Hepatocyte (in vitro differentiated cells): ENCODE measurements around the gene TBL1Y. TPM values are rescaled to one million over a fixed set of nuclear protein-coding genes. Genes with fewer than 3 reads are reported as not detected.

ENCODE experiments used
- DNase-seq: peaks from one replicate; pipeline ENCODE4 v3.0.0-alpha.2; 2016; ENCODE audit warnings: low spot score
- H2AFZ ChIP-seq: fragments of 200-600 bp; sonication (generic); 2 replicates; pipeline ENCODE4 v1.6.0; 2016; ENCODE audit warnings: antibody characterized with exemption, mild to moderate bottlenecking
- H3K27ac ChIP-seq: fragments of 200-600 bp; sonication (generic); 2 replicates; pipeline ENCODE4 v1.5.1; 2016; ENCODE audit warnings: mild to moderate bottlenecking
- H3K27me3 ChIP-seq: fragments of 200-600 bp; sonication (generic); 2 replicates; pipeline ENCODE4 v1.6.1; 2016
- H3K36me3 ChIP-seq: fragments of 200-600 bp; sonication (generic); replicated peaks from 2 replicates; pipeline ENCODE4 v1.5.1; 2016; ENCODE audit warnings: low read depth; ENCODE audit not compliant: insufficient read depth
- H3K4me1 ChIP-seq: fragments of 200-600 bp; sonication (generic); 2 replicates; pipeline ENCODE4 v1.5.1; 2016; ENCODE audit warnings: mild to moderate bottlenecking, moderate library complexity; ENCODE audit not compliant: insufficient read depth
- H3K4me2 ChIP-seq: fragments of 200-600 bp; sonication (generic); 2 replicates; pipeline ENCODE4 v1.6.0; 2016
- H3K4me3 ChIP-seq: fragments of 200-600 bp; sonication (generic); 2 replicates; pipeline ENCODE4 v1.5.1; 2016; ENCODE audit warnings: mild to moderate bottlenecking
- H3K79me2 ChIP-seq: fragments of 200-600 bp; sonication (generic); 2 replicates; pipeline ENCODE4 v1.6.0; 2017; ENCODE audit warnings: mild to moderate bottlenecking
- H3K9me2 ChIP-seq: fragments of 200-600 bp; sonication (generic); replicated peaks from 2 replicates; pipeline ENCODE4 v1.6.0; 2017; ENCODE audit warnings: mild to moderate bottlenecking; ENCODE audit not compliant: insufficient read depth
- H3K9me3 ChIP-seq: fragments of 200-600 bp; sonication (generic); 2 replicates; pipeline ENCODE4 v1.5.1; 2016; ENCODE audit warnings: low read depth, mild to moderate bottlenecking
- H4K20me1 ChIP-seq: fragments of 200-600 bp; sonication (generic); 2 replicates; pipeline ENCODE4 v1.6.0; 2016; ENCODE audit warnings: mild to moderate bottlenecking; ENCODE audit not compliant: insufficient read depth, poor library complexity, severe bottlenecking
- EZH2 ChIP-seq: fragments of 200-600 bp; sonication (generic); IDR thresholded peaks from 2 replicates; pipeline ENCODE4 v1.6.1; 2016; ENCODE audit warnings: antibody characterized with exemption, mild to moderate bottlenecking, borderline replicate concordance
- EZH2phosphoT487 ChIP-seq: fragments of 200-600 bp; sonication (generic); IDR thresholded peaks from one replicate; pipeline ENCODE4 v1.6.1; 2018; ENCODE audit warnings: antibody characterized with exemption, mild to moderate bottlenecking, low read depth, moderate library complexity; ENCODE audit not compliant: unreplicated experiment, severe bottlenecking
- WGBS: methylation state at CpG from one replicate; pipeline ENCODE4 v1.1.6; 2016; ENCODE audit warnings: low lambda C conversion rate; ENCODE audit errors: missing lambda C conversion rate; 5-methylcytosine and 5-hydroxymethylcytosine counted together
- polyA plus RNA-seq: library from polyadenylated mRNA; unstranded; fragments of >200 nt; fragmentation: Nextera tagmentation; extraction: Ambion mirVana; gene quantifications from 2 replicates; pipeline ENCODE4 v1.2.1, GENCODE V29; 2016
- total RNA-seq: library from RNA; depleted of rRNA; stranded (reverse); fragments of >200 nt; gene quantifications from 2 replicates; pipeline ENCODE4 v1.2.3, GENCODE V29; 2014
- TF ChIP-seq, protein P1 (sequence below): fragments of 200-600 bp; sonication (generic); IDR thresholded peaks from 2 replicates; pipeline ENCODE4 v1.5.1; 2016; ENCODE audit warnings: antibody characterized with exemption, mild to moderate bottlenecking; ENCODE audit not compliant: poor library complexity

The TBL1Y gene
- total and polyA plus RNA-seq, 2 experiments from 2014 or later: not detected

DNA sequence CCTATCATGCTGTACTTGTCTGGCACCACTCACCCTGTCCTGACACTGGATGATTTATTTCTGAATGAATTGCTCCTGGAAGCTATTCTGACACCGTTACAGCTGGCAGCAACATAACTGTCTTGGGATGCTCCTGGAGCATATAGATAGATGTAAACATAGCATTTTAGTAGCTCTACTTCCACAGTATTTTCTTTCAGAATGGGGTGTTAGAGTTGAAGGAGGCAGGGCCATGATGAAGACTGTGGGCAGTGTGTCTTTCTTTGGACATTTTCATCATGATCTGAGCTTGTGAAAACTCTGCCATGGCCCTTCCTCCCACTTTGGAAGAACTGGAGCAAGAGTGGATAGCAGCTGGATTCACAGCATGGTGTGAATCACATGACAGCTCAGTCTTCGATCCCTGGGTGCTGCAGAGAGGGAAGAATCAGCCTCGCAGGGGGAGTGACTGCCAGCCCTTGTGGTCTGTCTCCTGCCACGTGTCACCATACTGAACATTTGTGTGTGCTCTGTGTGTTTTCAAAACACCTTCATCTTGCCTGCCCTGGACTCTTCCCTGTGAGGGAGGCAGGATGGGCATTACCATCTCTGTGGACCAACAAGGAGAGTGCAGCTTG, 61.9 kb downstream of the TBL1Y start:
- Histone ChIP-seq H3K9me2 (no peaks in the 10 kb centered on the region), H3K79me2 (no peaks in the 10 kb centered on the region), H4K20me1 (no peaks in the 10 kb centered on the region), H3K4me3 (no peak overlapping the region), H3K4me2 (no peak overlapping the region), H3K4me1 (no peaks in the 10 kb centered on the region), H3K9me3 (no peaks in the 10 kb centered on the region), H2AFZ (no peak overlapping the region), H3K36me3 (no peaks in the 10 kb centered on the region), H3K27ac (no peak overlapping the region), H3K27me3 (no peaks in the 10 kb centered on the region)
- no peak for DNase-seq
- WGBS: no CpG with 5 or more reads among the region's 4 CpGs
- TF ChIP-seq EZH2 (no peak), EZH2phosphoT487 (no peak)
- TF ChIP-seq, protein P1, sequence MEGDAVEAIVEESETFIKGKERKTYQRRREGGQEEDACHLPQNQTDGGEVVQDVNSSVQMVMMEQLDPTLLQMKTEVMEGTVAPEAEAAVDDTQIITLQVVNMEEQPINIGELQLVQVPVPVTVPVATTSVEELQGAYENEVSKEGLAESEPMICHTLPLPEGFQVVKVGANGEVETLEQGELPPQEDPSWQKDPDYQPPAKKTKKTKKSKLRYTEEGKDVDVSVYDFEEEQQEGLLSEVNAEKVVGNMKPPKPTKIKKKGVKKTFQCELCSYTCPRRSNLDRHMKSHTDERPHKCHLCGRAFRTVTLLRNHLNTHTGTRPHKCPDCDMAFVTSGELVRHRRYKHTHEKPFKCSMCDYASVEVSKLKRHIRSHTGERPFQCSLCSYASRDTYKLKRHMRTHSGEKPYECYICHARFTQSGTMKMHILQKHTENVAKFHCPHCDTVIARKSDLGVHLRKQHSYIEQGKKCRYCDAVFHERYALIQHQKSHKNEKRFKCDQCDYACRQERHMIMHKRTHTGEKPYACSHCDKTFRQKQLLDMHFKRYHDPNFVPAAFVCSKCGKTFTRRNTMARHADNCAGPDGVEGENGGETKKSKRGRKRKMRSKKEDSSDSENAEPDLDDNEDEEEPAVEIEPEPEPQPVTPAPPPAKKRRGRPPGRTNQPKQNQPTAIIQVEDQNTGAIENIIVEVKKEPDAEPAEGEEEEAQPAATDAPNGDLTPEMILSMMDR: no peak

DNA sequence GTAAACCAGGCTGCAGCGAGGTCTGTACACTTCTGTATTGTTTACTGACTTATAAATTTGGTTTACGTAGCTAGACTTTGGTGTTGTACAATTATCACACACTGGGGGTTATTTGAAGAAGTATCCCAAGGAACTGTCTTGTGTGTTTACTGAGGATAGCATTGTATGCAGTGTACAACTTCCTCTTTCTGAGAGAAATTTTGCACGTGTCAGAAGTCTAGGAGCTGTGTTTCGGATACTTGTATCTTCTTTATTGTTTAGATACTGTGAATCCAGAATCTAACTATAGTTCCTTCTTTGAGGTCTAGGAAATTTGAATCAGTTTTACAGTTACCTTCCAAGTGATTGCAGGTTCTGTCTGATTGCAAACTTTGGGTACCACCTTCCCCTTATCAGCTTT, 64.5 kb downstream of the TBL1Y start:
- WGBS: no CpG with 5 or more reads among the region's 4 CpGs
- Histone ChIP-seq H3K27me3 (no peaks in the 10 kb centered on the region), H3K27ac (no peak overlapping the region), H3K4me3 (no peak overlapping the region), H3K36me3 (no peaks in the 10 kb centered on the region), H3K9me3 (no peaks in the 10 kb centered on the region), H3K4me1 (no peaks in the 10 kb centered on the region), H2AFZ (no peak overlapping the region), H3K79me2 (no peaks in the 10 kb centered on the region), H3K4me2 (no peak overlapping the region), H4K20me1 (no peaks in the 10 kb centered on the region), H3K9me2 (no peaks in the 10 kb centered on the region)
- TF ChIP-seq, protein P1: no peak
- no peak for TF ChIP-seq EZH2
- TF ChIP-seq EZH2phosphoT487: no peak
- no peak for DNase-seq

DNA sequence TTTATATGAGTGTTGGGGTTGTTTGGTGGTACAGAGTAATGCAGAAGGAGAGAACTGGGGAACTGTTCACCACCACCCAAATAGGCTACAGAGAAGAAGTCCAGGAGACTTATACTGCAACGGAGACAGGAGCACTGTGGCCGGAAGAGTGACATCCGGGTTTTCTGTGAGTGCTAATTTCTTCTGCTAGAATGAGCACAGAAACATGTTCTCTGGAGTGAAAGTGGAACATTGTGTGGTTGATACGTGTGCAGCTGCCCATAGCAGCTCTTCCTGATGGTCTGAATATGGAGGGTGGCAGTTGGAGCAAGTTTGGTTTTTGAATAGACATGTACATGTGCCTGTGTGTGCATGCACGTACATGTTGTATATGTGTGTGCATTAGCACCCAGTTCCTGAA, 67.3 kb downstream of the TBL1Y start:
- no peak overlapping the region for H3K4me2 ChIP-seq
- no peak overlapping the region for H3K4me3 ChIP-seq
- H2AFZ ChIP-seq: no peak overlapping the region
- H3K9me2 ChIP-seq: no peaks in the 10 kb centered on the region
- no peaks in the 10 kb centered on the region for H3K4me1 ChIP-seq
- no peaks in the 10 kb centered on the region for H3K79me2 ChIP-seq
- no peaks in the 10 kb centered on the region for H3K36me3 ChIP-seq
- TF ChIP-seq, protein P1: no peak
- no peak for TF ChIP-seq EZH2phosphoT487
- TF ChIP-seq EZH2: no peak
- no CpG with 5 or more reads among the region's 5 CpGs for WGBS
- H3K9me3 ChIP-seq: no peaks in the 10 kb centered on the region
- no peaks in the 10 kb centered on the region for H3K27me3 ChIP-seq
- no peak overlapping the region for H3K27ac ChIP-seq
- no peaks in the 10 kb centered on the region for H4K20me1 ChIP-seq
- no peak for DNase-seq
